Measurements from ENCODE around the gene AQP5. TPM values are rescaled to one million over a fixed set of nuclear protein-coding genes. Genes with fewer than 3 reads are reported as not detected.

AQP5 gene
- total RNA-seq, 1 experiment from 2014 or later, result 0.18 TPM

GRCh38 chr12:49924628-49925246 is 36.9 kb upstream of the AQP5 start:
- Histone ChIP-seq H3K27me3 (peaks cover 6% of the 10 kb centered on the region; the same call in 1 of the 2 replicates), H3K4me1 (no peaks in the 10 kb centered on the region), H3K27ac (no peak overlapping the region), H3K4me3 (no peak overlapping the region), H3K9me3 (replicated peaks) (no peaks in the 10 kb centered on the region), H3K36me3 (no peaks in the 10 kb centered on the region)
- no peak for DNase-seq

GRCh38 chr12:49925433-49926204 is 36.1 kb upstream of the AQP5 start:
- H3K9me3 ChIP-seq (replicated peaks), result no peaks in the 10 kb centered on the region
- no peak for DNase-seq
- no peaks in the 10 kb centered on the region for H3K4me1 ChIP-seq
- no peak overlapping the region for H3K27ac ChIP-seq
- H3K4me3 ChIP-seq, result no peak overlapping the region
- no peaks in the 10 kb centered on the region for H3K36me3 ChIP-seq
- H3K27me3 ChIP-seq, result peaks cover 1% of the 10 kb centered on the region; the same call in 1 of the 2 replicates

GRCh38 chr12:49928471-49928870 is 33.2 kb upstream of the AQP5 start:
- Histone ChIP-seq H3K27ac (no peak overlapping the region), H3K36me3 (no peaks in the 10 kb centered on the region)
- DNase-seq, result no peak

GRCh38 chr12:49929581-49929980 is 32.1 kb upstream of the AQP5 start:
- Histone ChIP-seq H3K36me3 (no peaks in the 10 kb centered on the region), H3K27me3 (no peaks in the 10 kb centered on the region), H3K4me3 (no peak overlapping the region), H3K4me1 (peaks cover 3% of the 10 kb centered on the region; the same call in 1 of the 2 replicates), H3K9me3 (replicated peaks) (no peaks in the 10 kb centered on the region), H3K27ac (no peak overlapping the region)
- no peak for DNase-seq

More at GRCh38 chr12:49928471-49928870, 33.2 kb upstream of the AQP5 start:
- Histone ChIP-seq H3K4me1 (no peaks in the 10 kb centered on the region), H3K9me3 (replicated peaks) (no peaks in the 10 kb centered on the region), H3K4me3 (no peak overlapping the region), H3K27me3 (no peaks in the 10 kb centered on the region)

GRCh38 chr12:49930515-49931288 is 31.0 kb upstream of the AQP5 start:
- no peak for DNase-seq

GRCh38 chr12:49932023-49932422 is 29.6 kb upstream of the AQP5 start:
- peaks cover 6% of the 10 kb centered on the region for H3K4me1 ChIP-seq
- H3K27ac ChIP-seq, result no peak overlapping the region
- DNase-seq, result no peak
- no peak overlapping the region for H3K4me3 ChIP-seq
- H3K27me3 ChIP-seq, result no peaks in the 10 kb centered on the region
- H3K9me3 ChIP-seq (replicated peaks), result no peaks in the 10 kb centered on the region
- H3K36me3 ChIP-seq, result no peaks in the 10 kb centered on the region

More at GRCh38 chr12:49930515-49931288, 31.0 kb upstream of the AQP5 start:
- H3K36me3 ChIP-seq, result no peaks in the 10 kb centered on the region
- H3K4me1 ChIP-seq, result peaks cover 6% of the 10 kb centered on the region; the same call in 1 of the 2 replicates
- no peak overlapping the region for H3K4me3 ChIP-seq
- no peaks in the 10 kb centered on the region for H3K27me3 ChIP-seq
- H3K9me3 ChIP-seq (replicated peaks), result no peaks in the 10 kb centered on the region
- H3K27ac ChIP-seq, result no peak overlapping the region

- Histone ChIP-seq H3K4me1 (peaks cover 9% of the 10 kb centered on the region), H3K4me3 (no peak overlapping the region), H3K9me3 (replicated peaks) (no peaks in the 10 kb centered on the region), H3K27ac (no peak overlapping the region), H3K36me3 (no peaks in the 10 kb centered on the region), H3K27me3 (no peaks in the 10 kb centered on the region)
- DNase-seq, result no peak
Measured at GRCh38 chr12:49932533-49933130, 29.0 kb upstream of the AQP5 start.

GRCh38 chr12:49933796-49934195 is 27.9 kb upstream of the AQP5 start:
- Histone ChIP-seq H3K9me3 (replicated peaks) (no peaks in the 10 kb centered on the region), H3K27ac (no peak overlapping the region), H3K27me3 (no peaks in the 10 kb centered on the region), H3K36me3 (no peaks in the 10 kb centered on the region), H3K4me3 (no peak overlapping the region), H3K4me1 (peaks cover 14% of the 10 kb centered on the region)
- peak in 1 of 2 experiments; percentile 61 for DNase-seq

GRCh38 chr12:49934505-49934904 is 27.2 kb upstream of the AQP5 start:
- no peaks in the 10 kb centered on the region for H3K27me3 ChIP-seq
- H3K27ac ChIP-seq, result no peak overlapping the region
- peaks cover 14% of the 10 kb centered on the region for H3K4me1 ChIP-seq
- no peaks in the 10 kb centered on the region for H3K36me3 ChIP-seq
- DNase-seq, result no peak
- H3K9me3 ChIP-seq (replicated peaks), result no peaks in the 10 kb centered on the region
- H3K4me3 ChIP-seq, result no peak overlapping the region

GRCh38 chr12:49936925-49937324 is 24.7 kb upstream of the AQP5 start:
- Histone ChIP-seq H3K27me3 (no peaks in the 10 kb centered on the region), H3K4me1 (peaks cover 17% of the 10 kb centered on the region), H3K4me3 (no peak overlapping the region), H3K27ac (no peak overlapping the region), H3K9me3 (replicated peaks) (no peaks in the 10 kb centered on the region), H3K36me3 (no peaks in the 10 kb centered on the region)
- DNase-seq, result no peak

- no peaks in the 10 kb centered on the region for H3K9me3 ChIP-seq (replicated peaks)
- H3K4me1 ChIP-seq, result peaks cover 24% of the 10 kb centered on the region
- H3K4me3 ChIP-seq, result no peak overlapping the region
- H3K27me3 ChIP-seq, result no peaks in the 10 kb centered on the region
- peak; percentile 57 to 72 for DNase-seq
- no peak overlapping the region for H3K27ac ChIP-seq
- H3K36me3 ChIP-seq, result no peaks in the 10 kb centered on the region
Measured at GRCh38 chr12:49937639-49938300, 23.9 kb upstream of the AQP5 start.

GRCh38 chr12:49939307-49939706 is 22.4 kb upstream of the AQP5 start:
- Histone ChIP-seq H3K9me3 (replicated peaks) (no peaks in the 10 kb centered on the region), H3K36me3 (no peaks in the 10 kb centered on the region), H3K27ac (no peak overlapping the region), H3K27me3 (no peaks in the 10 kb centered on the region), H3K4me1 (peaks cover 20% of the 10 kb centered on the region), H3K4me3 (no peak overlapping the region)
- DNase-seq, result no peak

GRCh38 chr12:49939707-49940106 is 22.0 kb upstream of the AQP5 start:
- Histone ChIP-seq H3K4me1 (peaks cover 20% of the 10 kb centered on the region), H3K27me3 (no peaks in the 10 kb centered on the region), H3K4me3 (no peak overlapping the region), H3K27ac (no peak overlapping the region), H3K36me3 (no peaks in the 10 kb centered on the region), H3K9me3 (replicated peaks) (no peaks in the 10 kb centered on the region)
- DNase-seq, result no peak
